Thymus (tissue), 11 donors: ENCODE results near the gene PRR33. TPM values are rescaled to one million over a fixed set of nuclear protein-coding genes. Genes with fewer than 3 reads are reported as not detected.

Experiments used
- DNase-seq, 9 donors: peaks; one replicate each; pipeline ENCODE4 v3.0.0-alpha.2; 2013; ENCODE audit warnings: low spot score in 9 of 9, low read depth in 6 of 9, missing footprints in 1 of 9
- H3K27ac ChIP-seq, 2 donors: one replicate each; pipeline ENCODE4 v1.5.1; 2013; ENCODE audit warnings: control low read depth in 1 of 2, low read depth in 1 of 2, low read length in 1 of 2, mild to moderate bottlenecking in 1 of 2, moderate library complexity in 1 of 2
- H3K27me3 ChIP-seq, 2 donors: one replicate each; pipeline ENCODE4 v1.5.1; 2013; ENCODE audit warnings: low read length in 1 of 2; ENCODE audit not compliant: control insufficient read depth in 2 of 2, insufficient read depth in 1 of 2
- H3K36me3 ChIP-seq, 2 donors: one replicate each; pipeline ENCODE4 v1.5.1; 2013; ENCODE audit warnings: low read length in 1 of 2, mild to moderate bottlenecking in 1 of 2, moderate library complexity in 1 of 2; ENCODE audit not compliant: control insufficient read depth in 2 of 2, insufficient read depth in 2 of 2
- H3K4me1 ChIP-seq, 2 donors: one replicate each; pipeline ENCODE4 v1.5.1; 2013; ENCODE audit warnings: low read length in 2 of 2; ENCODE audit not compliant: control insufficient read depth in 2 of 2, insufficient read depth in 2 of 2
- H3K4me3 ChIP-seq, 2 donors: one replicate each; pipeline ENCODE4 v1.5.1; 2013; ENCODE audit warnings: low read length in 2 of 2, control low read depth in 1 of 2, mild to moderate bottlenecking in 1 of 2
- H3K9me3 ChIP-seq, 2 donors: one replicate each; pipeline ENCODE4 v1.5.1; 2013; ENCODE audit warnings: low read length in 1 of 2, mild to moderate bottlenecking in 1 of 2; ENCODE audit not compliant: control insufficient read depth in 2 of 2, insufficient read depth in 1 of 2
- WGBS: extraction: QIAGEN DNeasy Blood & Tissue Kit; methylation state at CpG from one replicate; pipeline ENCODE4 v1.1.7; 2013; 5-methylcytosine and 5-hydroxymethylcytosine counted together
- polyA plus RNA-seq: library from polyadenylated mRNA; stranded (reverse); fragments of 200-250 nt; gene quantifications from one replicate; pipeline ENCODE4 v1.2.3, GENCODE V29; 2013
- total RNA-seq: library from RNA; stranded (reverse); fragments of 120-200 nt; gene quantifications from one replicate; pipeline ENCODE4 v1.2.4, GENCODE V29; 2013
- donor health status: healthy.

Gene PRR33
- total and polyA plus RNA-seq, 2 donors, result 0.18 TPM; not detected in 1

GRCh38 chr11:1862588-1863351 lies 28.9 kb downstream of the PRR33 start:
- no peak for DNase-seq
- Histone ChIP-seq H3K4me1 (peaks cover 0 to 15% of the 10 kb centered on the region in 2 donors), H3K4me3 (no peak overlapping the region), H3K27me3 (no peaks in the 10 kb centered on the region), H3K36me3 (peaks cover 0 to 5% of the 10 kb centered on the region in 2 donors), H3K9me3 (no peaks in the 10 kb centered on the region), H3K27ac (no peak overlapping the region)
- 97% methylated on average over 14 of the region's 14 CpGs for WGBS

- DNase-seq, result no peak
- Histone ChIP-seq H3K27ac (no peak overlapping the region), H3K27me3 (no peaks in the 10 kb centered on the region), H3K36me3 (peaks cover 0 to 3% of the 10 kb centered on the region in 2 donors), H3K4me3 (no peak overlapping the region), H3K9me3 (no peaks in the 10 kb centered on the region), H3K4me1 (peaks cover 0 to 15% of the 10 kb centered on the region in 2 donors)
- 93% methylated on average over 4 of the region's 4 CpGs for WGBS
Measured at GRCh38 chr11:1861435-1862411, 30.0 kb downstream of the PRR33 start.

GRCh38 chr11:1860108-1860507 lies 31.6 kb downstream of the PRR33 start:
- peaks cover 0 to 27% of the 10 kb centered on the region in 2 donors for H3K4me1 ChIP-seq
- no peaks in the 10 kb centered on the region for H3K9me3 ChIP-seq
- 98% methylated on average over 1 of the region's 1 CpG for WGBS
- H3K27ac ChIP-seq, result no peak overlapping the region
- DNase-seq, result no peak
- H3K36me3 ChIP-seq, result no peaks in the 10 kb centered on the region
- no peak overlapping the region for H3K4me3 ChIP-seq
- H3K27me3 ChIP-seq, result no peaks in the 10 kb centered on the region

GRCh38 chr11:1859004-1859403 lies 32.7 kb downstream of the PRR33 start:
- no peaks in the 10 kb centered on the region for H3K27me3 ChIP-seq
- WGBS, result 84% methylated on average over 4 of the region's 4 CpGs
- H3K36me3 ChIP-seq, result no peaks in the 10 kb centered on the region
- DNase-seq, result no peak
- H3K27ac ChIP-seq, result no peak overlapping the region
- H3K9me3 ChIP-seq, result no peaks in the 10 kb centered on the region
- no peak overlapping the region for H3K4me3 ChIP-seq
- H3K4me1 ChIP-seq, result peaks cover 0 to 34% of the 10 kb centered on the region in 2 donors

- Histone ChIP-seq H3K9me3 (no peaks in the 10 kb centered on the region), H3K4me1 (peaks cover 0 to 39% of the 10 kb centered on the region in 2 donors), H3K4me3 (no peak overlapping the region), H3K36me3 (no peaks in the 10 kb centered on the region), H3K27me3 (no peaks in the 10 kb centered on the region), H3K27ac (no peak overlapping the region)
- no peak for DNase-seq
- WGBS, result 99% methylated on average over 7 of the region's 7 CpGs
Measured at GRCh38 chr11:1858576-1858975, 33.1 kb downstream of the PRR33 start.

- 98% methylated on average over 9 of the region's 9 CpGs for WGBS
- H3K27me3 ChIP-seq, result no peaks in the 10 kb centered on the region
- no peak overlapping the region for H3K27ac ChIP-seq
- no peaks in the 10 kb centered on the region for H3K36me3 ChIP-seq
- no peak for DNase-seq
- H3K9me3 ChIP-seq, result no peaks in the 10 kb centered on the region
- no peak overlapping the region for H3K4me3 ChIP-seq
- peaks cover 4 to 43% of the 10 kb centered on the region in 2 donors for H3K4me1 ChIP-seq
Measured at GRCh38 chr11:1858154-1858553, 33.5 kb downstream of the PRR33 start.

- Histone ChIP-seq H3K36me3 (no peaks in the 10 kb centered on the region), H3K9me3 (peaks cover 0 to 1% of the 10 kb centered on the region in 2 donors), H3K27me3 (no peaks in the 10 kb centered on the region), H3K4me1 (peaks cover 12 to 51% of the 10 kb centered on the region in 2 donors), H3K27ac (no peak overlapping the region), H3K4me3 (no peak overlapping the region)
- 96% methylated on average over 11 of the region's 11 CpGs for whole genome bisulfite sequencing
- no peak for DNase-seq
Measured at GRCh38 chr11:1857064-1857463, 34.6 kb downstream of the PRR33 start.

GRCh38 chr11:1856306-1857005 lies 35.2 kb downstream of the PRR33 start:
- H3K27ac ChIP-seq, result no peak overlapping the region
- H3K9me3 ChIP-seq, result peaks cover 0 to 1% of the 10 kb centered on the region in 2 donors
- no peak overlapping the region for H3K4me3 ChIP-seq
- no peaks in the 10 kb centered on the region for H3K36me3 ChIP-seq
- no peak for DNase-seq
- WGBS, result 92% methylated on average over 13 of the region's 13 CpGs
- H3K4me1 ChIP-seq, result peaks cover 15 to 57% of the 10 kb centered on the region in 2 donors
- no peaks in the 10 kb centered on the region for H3K27me3 ChIP-seq
